ENCODE results near the gene LONP2.
A peak's percentile ranks its signal among the peaks of the same experiment; 100 is the strongest.

Gene LONP2

DNA sequence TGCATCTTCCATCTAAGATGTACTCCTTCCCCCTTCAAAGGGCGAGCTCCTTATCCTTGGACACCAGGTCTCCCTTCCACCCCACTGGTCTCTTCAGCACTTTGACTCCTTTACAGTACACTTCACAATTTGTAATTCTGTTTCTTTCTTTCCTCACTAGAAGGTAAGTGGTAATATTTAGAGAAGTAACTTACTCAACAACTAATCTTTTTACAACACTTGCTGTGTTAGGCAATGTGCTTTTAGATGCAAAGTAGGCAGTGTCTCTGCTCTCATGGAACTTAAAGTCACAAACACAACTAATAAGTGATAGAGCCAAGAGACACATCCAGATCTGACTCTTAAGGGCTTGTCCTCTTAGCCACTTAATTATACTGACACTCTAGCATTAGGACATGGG is 134.7 kb downstream of the LONP2 start:
- Histone ChIP-seq H3K4me1 (peaks cover 0 to 96% (median 45%) of the 10 kb centered on the region in 4 donors), H3K9me3 (no peaks in the 10 kb centered on the region), H3K36me3 (no peaks in the 10 kb centered on the region), H3K27ac (no peak overlapping the region), H3K4me3 (no peak overlapping the region), H3K27me3 (no peaks in the 10 kb centered on the region)
- intact Hi-C loops (cut with DNase I; ENCODE audit: low total_unique reads), result no loop called here
- DNase-seq, result no peak
- TF ChIP-seq, protein P1, sequence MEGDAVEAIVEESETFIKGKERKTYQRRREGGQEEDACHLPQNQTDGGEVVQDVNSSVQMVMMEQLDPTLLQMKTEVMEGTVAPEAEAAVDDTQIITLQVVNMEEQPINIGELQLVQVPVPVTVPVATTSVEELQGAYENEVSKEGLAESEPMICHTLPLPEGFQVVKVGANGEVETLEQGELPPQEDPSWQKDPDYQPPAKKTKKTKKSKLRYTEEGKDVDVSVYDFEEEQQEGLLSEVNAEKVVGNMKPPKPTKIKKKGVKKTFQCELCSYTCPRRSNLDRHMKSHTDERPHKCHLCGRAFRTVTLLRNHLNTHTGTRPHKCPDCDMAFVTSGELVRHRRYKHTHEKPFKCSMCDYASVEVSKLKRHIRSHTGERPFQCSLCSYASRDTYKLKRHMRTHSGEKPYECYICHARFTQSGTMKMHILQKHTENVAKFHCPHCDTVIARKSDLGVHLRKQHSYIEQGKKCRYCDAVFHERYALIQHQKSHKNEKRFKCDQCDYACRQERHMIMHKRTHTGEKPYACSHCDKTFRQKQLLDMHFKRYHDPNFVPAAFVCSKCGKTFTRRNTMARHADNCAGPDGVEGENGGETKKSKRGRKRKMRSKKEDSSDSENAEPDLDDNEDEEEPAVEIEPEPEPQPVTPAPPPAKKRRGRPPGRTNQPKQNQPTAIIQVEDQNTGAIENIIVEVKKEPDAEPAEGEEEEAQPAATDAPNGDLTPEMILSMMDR (IDR thresholded peaks at IDR 0.05), result no peak

DNA sequence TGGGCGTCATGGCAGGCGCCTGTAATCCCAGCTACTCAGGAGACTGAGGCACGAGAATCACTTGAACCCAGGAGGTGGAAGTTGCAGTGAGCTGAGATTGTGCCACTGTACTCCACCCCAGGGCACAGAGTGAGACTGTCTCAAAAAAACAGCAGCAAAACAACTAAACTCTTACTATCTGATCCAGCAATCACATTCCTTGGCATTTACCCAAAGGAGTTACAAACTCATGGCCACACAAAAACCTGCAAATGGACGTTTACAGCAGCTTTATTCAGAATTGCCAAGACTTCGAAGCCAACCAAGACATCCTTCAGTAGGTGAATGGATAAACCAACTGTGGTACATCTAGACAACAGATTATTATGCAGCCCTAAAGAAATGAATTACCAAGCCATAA is 137.1 kb downstream of the LONP2 start:
- DNase-seq, result no peak
- peak overlapping the region in 1 of 2 donors; percentile 20 for H3K27ac ChIP-seq
- peaks cover 0 to 76% (median 33%) of the 10 kb centered on the region in 4 donors for H3K4me1 ChIP-seq
- intact Hi-C loops (cut with DNase I; ENCODE audit: low total_unique reads), result no loop called here
- H3K36me3 ChIP-seq, result no peaks in the 10 kb centered on the region
- TF ChIP-seq, protein P1 (IDR thresholded peaks at IDR 0.05), result no peak
- H3K27me3 ChIP-seq, result no peaks in the 10 kb centered on the region
- H3K9me3 ChIP-seq, result no peaks in the 10 kb centered on the region
- H3K4me3 ChIP-seq, result no peak overlapping the region

DNA sequence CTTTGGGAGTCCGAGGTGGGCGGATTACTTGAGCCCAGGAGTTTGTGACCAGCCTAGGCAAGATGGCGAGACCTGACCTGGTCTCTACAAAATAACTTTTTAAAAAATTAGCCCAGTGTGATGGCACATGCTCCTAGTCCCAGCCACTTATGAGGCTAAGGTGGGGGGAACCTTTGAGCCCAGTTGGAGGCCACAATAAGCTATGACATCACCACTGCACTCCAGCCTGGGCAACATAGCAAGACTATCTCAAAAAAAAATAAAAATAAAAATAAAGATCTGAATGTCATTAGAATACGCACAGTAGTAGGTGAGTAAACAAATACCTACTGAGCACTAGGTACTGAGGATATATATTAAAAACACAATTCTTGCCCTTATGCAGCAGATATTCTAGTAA is 138.0 kb downstream of the LONP2 start:
- Histone ChIP-seq H3K27me3 (no peaks in the 10 kb centered on the region), H3K9me3 (no peaks in the 10 kb centered on the region), H3K4me1 (peaks cover 0 to 75% (median 38%) of the 10 kb centered on the region in 4 donors), H3K4me3 (no peak overlapping the region), H3K27ac (peak overlapping the region in 1 of 2 donors; percentile 93), H3K36me3 (no peaks in the 10 kb centered on the region)
- intact Hi-C loops (cut with DNase I; ENCODE audit: low total_unique reads), result no loop called here
- TF ChIP-seq, protein P1 (IDR thresholded peaks at IDR 0.05), result no peak
- no peak for DNase-seq

DNA sequence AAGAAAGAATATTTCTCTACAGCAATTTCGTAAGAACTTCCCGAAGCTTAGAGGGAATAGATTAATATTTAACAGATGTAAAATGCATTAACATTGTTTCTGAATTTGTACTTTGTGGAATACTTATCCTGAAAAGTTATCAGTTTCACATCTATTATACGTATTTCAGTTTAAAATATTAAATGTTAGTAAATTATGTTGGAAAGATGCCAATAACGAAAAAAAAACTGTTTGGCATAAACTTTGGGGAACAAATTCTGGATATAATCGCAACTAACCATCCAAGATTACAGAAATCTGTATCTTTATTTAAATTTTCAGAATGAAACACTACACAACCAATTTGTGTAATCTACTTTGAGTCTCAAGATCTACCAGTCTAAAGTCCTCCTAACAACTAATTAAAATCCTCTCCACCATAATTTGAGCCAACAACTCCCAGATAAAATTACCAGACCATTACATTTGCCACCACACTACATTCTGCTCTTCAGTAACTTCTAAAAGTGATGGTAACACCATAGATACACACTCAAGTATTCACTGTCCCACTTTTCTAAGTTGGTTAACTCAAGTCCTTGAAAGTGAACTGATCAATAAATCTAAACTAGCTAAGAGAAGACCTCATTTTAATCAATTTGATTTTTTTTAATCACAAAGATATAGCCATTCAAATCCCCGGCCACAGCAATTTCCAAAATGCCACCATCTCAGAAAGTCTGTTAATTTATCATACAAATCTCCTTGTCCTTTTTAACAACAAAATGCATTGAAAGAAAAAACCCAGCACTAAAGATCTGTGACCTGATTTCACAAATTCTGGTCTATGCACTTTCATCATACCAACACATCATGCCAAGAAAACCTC is 139.1 kb downstream of the LONP2 start:
- no peaks in the 10 kb centered on the region for H3K27me3 ChIP-seq
- no peak for DNase-seq

DNA sequence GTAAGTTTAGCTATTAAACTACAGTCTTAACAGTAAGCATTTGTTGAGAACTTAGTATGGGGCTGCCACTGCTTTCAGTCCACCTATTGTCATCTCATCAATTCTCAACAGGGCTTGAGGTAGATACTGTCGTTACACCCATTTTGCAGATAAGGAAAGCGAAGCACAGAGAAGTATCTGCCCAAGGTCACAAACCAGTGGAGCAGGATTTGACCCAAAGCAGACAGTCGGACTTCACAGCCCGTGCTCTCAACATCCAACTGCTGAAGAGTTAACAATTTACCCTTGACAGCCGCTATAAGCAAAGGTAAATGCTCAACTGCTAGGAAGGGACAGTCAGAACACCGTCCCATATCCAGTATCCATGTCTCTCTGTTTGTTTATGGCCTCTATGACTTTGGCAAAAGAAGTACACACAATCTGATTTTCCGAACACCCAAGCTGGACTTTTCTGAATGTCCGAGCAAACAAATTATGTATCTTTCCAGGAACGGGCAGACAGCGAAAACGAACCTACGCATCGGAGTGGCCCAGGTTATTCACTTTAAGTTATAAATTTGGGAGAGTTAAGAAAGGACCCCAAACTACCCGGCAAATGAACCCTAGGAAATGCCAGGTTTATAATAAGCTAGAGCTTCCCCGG is 139.9 kb downstream of the LONP2 start:
- Histone ChIP-seq H3K4me3 (peak overlapping the region; percentile 88 to 89), H3K4me1 (peaks cover 0 to 64% (median 33%) of the 10 kb centered on the region in 4 donors), H3K9me3 (no peaks in the 10 kb centered on the region), H3K36me3 (no peaks in the 10 kb centered on the region), H3K27ac (peak overlapping the region; percentile 93 to 100), H3K27me3 (no peaks in the 10 kb centered on the region)
- TF ChIP-seq, protein P1 (IDR thresholded peaks at IDR 0.05), result no peak
- DNase-seq, result no peak
- intact Hi-C loops (cut with DNase I; ENCODE audit: low total_unique reads), result no loop called here

More for the DNA sequence above, 139.1 kb downstream of the LONP2 start:
- Histone ChIP-seq H3K4me3 (peak overlapping the region; percentile 88 to 89), H3K27ac (peak overlapping the region; percentile 93 to 100), H3K9me3 (no peaks in the 10 kb centered on the region), H3K36me3 (no peaks in the 10 kb centered on the region), H3K4me1 (peaks cover 0 to 71% (median 40%) of the 10 kb centered on the region in 4 donors)
- TF ChIP-seq, protein P1 (IDR thresholded peaks at IDR 0.05), result no peak
- intact Hi-C loops (cut with DNase I; ENCODE audit: low total_unique reads), result no loop called here
